GM18505 (cell line): Measurements from ENCODE around the gene THEM5.
"Not testable (repeated sequence)": the region's sequence is repeated elsewhere in the genome, so short reads cannot be mapped to it uniquely, and the experiment has no call there.

Experiments used
- ATAC-seq: cut with Tn5 transposase; IDR thresholded peaks from one replicate; pipeline ENCODE4 v1.9.1; 2021; ENCODE audit not compliant: unreplicated experiment
- POLR2A ChIP-seq: IDR thresholded peaks from 4 replicates; pipeline ENCODE4 v1.6.1; 2011; ENCODE audit warnings: borderline replicate concordance; ENCODE audit not compliant: insufficient read depth, insufficient read length; ENCODE audit errors: extremely low read depth

Gene THEM5

GRCh38 chr1:151853411-151853943 lies at the start of gene THEM5:
TSS of gene THEM5 (minus strand) at chr1:151853712. CDS start at chr1:151853565, 147 bp downstream.
- ATAC-seq, result no peak
- no peak for TF ChIP-seq POLR2A

- no peak for TF ChIP-seq POLR2A
- ATAC-seq, result no peak
Measured at GRCh38 chr1:151902858-151903257, 49.3 kb upstream of the THEM5 start.

GRCh38 chr1:151900804-151901203 lies 47.3 kb upstream of the THEM5 start:
- ATAC-seq, result not testable (repeated sequence)

GRCh38 chr1:151898519-151898991 lies 45.0 kb upstream of the THEM5 start:
- no peak for TF ChIP-seq POLR2A
- no peak for ATAC-seq

GRCh38 chr1:151897991-151898431 lies 44.5 kb upstream of the THEM5 start:
- no peak for ATAC-seq
- no peak for TF ChIP-seq POLR2A

- ATAC-seq, result no peak
- TF ChIP-seq POLR2A, result no peak
Measured at GRCh38 chr1:151893176-151893924, 39.8 kb upstream of the THEM5 start.

GRCh38 chr1:151892190-151892589 lies 38.7 kb upstream of the THEM5 start:
- no peak for ATAC-seq

GRCh38 chr1:151891512-151891911 lies 38.0 kb upstream of the THEM5 start:
- TF ChIP-seq POLR2A, result no peak
- ATAC-seq, result no peak

More at GRCh38 chr1:151892190-151892589, 38.7 kb upstream of the THEM5 start:
- no peak for TF ChIP-seq POLR2A

GRCh38 chr1:151888972-151889570 lies 35.6 kb upstream of the THEM5 start:
- ATAC-seq, result no peak
- TF ChIP-seq POLR2A, result no peak

GRCh38 chr1:151887028-151887427 lies 33.5 kb upstream of the THEM5 start:
- TF ChIP-seq POLR2A, result no peak
- no peak for ATAC-seq

- ATAC-seq, result no peak
- TF ChIP-seq POLR2A, result no peak
Measured at GRCh38 chr1:151885479-151885878, 32.0 kb upstream of the THEM5 start.

- not testable (repeated sequence) for ATAC-seq
Measured at GRCh38 chr1:151884879-151885278, 31.4 kb upstream of the THEM5 start.

- ATAC-seq, result not testable (repeated sequence)
Measured at GRCh38 chr1:151884445-151884844, 30.9 kb upstream of the THEM5 start.

GRCh38 chr1:151883898-151884297 lies 30.4 kb upstream of the THEM5 start:
- not testable (repeated sequence) for ATAC-seq

- ATAC-seq, result not testable (repeated sequence)
Measured at GRCh38 chr1:151882918-151883317, 29.4 kb upstream of the THEM5 start.

- TF ChIP-seq POLR2A, result no peak
- ATAC-seq, result no peak
Measured at GRCh38 chr1:151882466-151882865, 29.0 kb upstream of the THEM5 start.
